ENCODE data around the gene ARFRP1. TPM values are rescaled to one million over a fixed set of nuclear protein-coding genes. Genes with fewer than 3 reads are reported as not detected.
"Not testable (repeated sequence)": the region's sequence is repeated elsewhere in the genome, so short reads cannot be mapped to it uniquely, and the experiment has no call there.

Gene ARFRP1
- total RNA-seq, 1 donor from 2014 or later = 52.2 TPM

- no peak for DNase-seq (ENCODE audit: low spot score)
These were observed 29.7 kb downstream of the ARFRP1 start for GRCh38 chr20:63678071-63678470.

GRCh38 chr20:63675681-63676368, 32.0 kb downstream of the ARFRP1 start:
- DNase-seq (ENCODE audit: low spot score) = no peak

GRCh38 chr20:63673951-63674350, 33.8 kb downstream of the ARFRP1 start:
- no peak for DNase-seq (ENCODE audit: low spot score)

- no peak for DNase-seq (ENCODE audit: low spot score)
These were observed 35.1 kb downstream of the ARFRP1 start for GRCh38 chr20:63672666-63673065.

- not testable (repeated sequence) for DNase-seq (ENCODE audit: low spot score)
These were observed 36.1 kb downstream of the ARFRP1 start for GRCh38 chr20:63671695-63672094.

GRCh38 chr20:63668351-63668750, 39.4 kb downstream of the ARFRP1 start:
- DNase-seq (ENCODE audit: low spot score) = no peak

- DNase-seq (ENCODE audit: low spot score) = no peak
These were observed 39.9 kb downstream of the ARFRP1 start for GRCh38 chr20:63667858-63668257.

GRCh38 chr20:63665708-63666107, 42.1 kb downstream of the ARFRP1 start:
- no peak for DNase-seq (ENCODE audit: low spot score)

- DNase-seq (ENCODE audit: low spot score) = no peak
These were observed 42.7 kb downstream of the ARFRP1 start for GRCh38 chr20:63664861-63665594.

- DNase-seq (ENCODE audit: low spot score) = no peak
These were observed 43.5 kb downstream of the ARFRP1 start for GRCh38 chr20:63664143-63664851.

GRCh38 chr20:63663332-63664066, 44.3 kb downstream of the ARFRP1 start:
- no peak for DNase-seq (ENCODE audit: low spot score)

GRCh38 chr20:63662813-63663189, 45.0 kb downstream of the ARFRP1 start:
- no peak for DNase-seq (ENCODE audit: low spot score)

GRCh38 chr20:63661959-63662812, 45.6 kb downstream of the ARFRP1 start:
- DNase-seq (ENCODE audit: low spot score) = no peak

GRCh38 chr20:63661108-63661507, 46.7 kb downstream of the ARFRP1 start:
- DNase-seq (ENCODE audit: low spot score) = no peak

- no peak for DNase-seq (ENCODE audit: low spot score)
These were observed 47.2 kb downstream of the ARFRP1 start for GRCh38 chr20:63660622-63661021.

- DNase-seq (ENCODE audit: low spot score) = not testable (repeated sequence)
These were observed 47.6 kb downstream of the ARFRP1 start for GRCh38 chr20:63660174-63660573.

- no peak for DNase-seq (ENCODE audit: low spot score)
These were observed 48.4 kb downstream of the ARFRP1 start for GRCh38 chr20:63659370-63659769.

- no peak for DNase-seq (ENCODE audit: low spot score)
These were observed 49.0 kb downstream of the ARFRP1 start for GRCh38 chr20:63658749-63659187.

GRCh38 chr20:63657937-63658748, 49.6 kb downstream of the ARFRP1 start, which contains the start of gene RTEL1:
Gene RTEL1, plus strand, starts transcription at chr20:63658312. Its CDS starts 1,091 bp downstream, at chr20:63659403.
- DNase-seq (ENCODE audit: low spot score) = peak; percentile 93

Measured in mucosa of gallbladder (tissue), 1 donor.